ENCODE results near the gene NOPCHAP1. TPM values are rescaled to one million over a fixed set of nuclear protein-coding genes. Genes with fewer than 3 reads are reported as not detected.

Gene NOPCHAP1
- total and polyA plus RNA-seq, 10 of the 15 experiments (the other 5 are each of a cell fraction or from before 2014, with no cell fraction given), result 28.0 to 115 (median 40.9) TPM

DNA sequence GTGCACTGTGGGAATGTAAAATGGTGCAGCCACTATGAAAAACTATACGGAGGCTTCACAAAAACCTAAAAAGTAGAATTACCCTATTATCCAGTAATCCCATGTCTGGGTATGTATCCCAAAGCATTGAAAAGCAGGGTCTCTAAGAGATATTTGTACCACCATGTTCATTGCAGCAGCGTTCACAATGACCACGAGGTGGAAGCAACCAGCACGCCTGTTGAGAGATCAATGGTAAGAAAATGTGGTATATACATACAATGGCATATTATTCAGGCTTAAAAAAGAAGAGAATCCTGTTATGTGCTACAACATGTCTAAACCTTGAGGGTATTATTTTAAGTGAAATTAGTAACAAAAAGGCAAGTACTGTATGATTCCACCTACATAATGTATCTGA is 910 bp upstream of the NOPCHAP1 start (continued):
- TF ChIP-seq, protein P1, sequence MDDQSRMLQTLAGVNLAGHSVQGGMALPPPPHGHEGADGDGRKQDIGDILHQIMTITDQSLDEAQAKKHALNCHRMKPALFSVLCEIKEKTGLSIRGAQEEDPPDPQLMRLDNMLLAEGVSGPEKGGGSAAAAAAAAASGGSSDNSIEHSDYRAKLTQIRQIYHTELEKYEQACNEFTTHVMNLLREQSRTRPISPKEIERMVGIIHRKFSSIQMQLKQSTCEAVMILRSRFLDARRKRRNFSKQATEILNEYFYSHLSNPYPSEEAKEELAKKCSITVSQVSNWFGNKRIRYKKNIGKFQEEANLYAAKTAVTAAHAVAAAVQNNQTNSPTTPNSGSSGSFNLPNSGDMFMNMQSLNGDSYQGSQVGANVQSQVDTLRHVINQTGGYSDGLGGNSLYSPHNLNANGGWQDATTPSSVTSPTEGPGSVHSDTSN (IDR thresholded peaks at IDR 0.05; ENCODE audit: insufficient replicate concordance, low read depth, low read length), result no peak
- TF ChIP-seq, protein P2, sequence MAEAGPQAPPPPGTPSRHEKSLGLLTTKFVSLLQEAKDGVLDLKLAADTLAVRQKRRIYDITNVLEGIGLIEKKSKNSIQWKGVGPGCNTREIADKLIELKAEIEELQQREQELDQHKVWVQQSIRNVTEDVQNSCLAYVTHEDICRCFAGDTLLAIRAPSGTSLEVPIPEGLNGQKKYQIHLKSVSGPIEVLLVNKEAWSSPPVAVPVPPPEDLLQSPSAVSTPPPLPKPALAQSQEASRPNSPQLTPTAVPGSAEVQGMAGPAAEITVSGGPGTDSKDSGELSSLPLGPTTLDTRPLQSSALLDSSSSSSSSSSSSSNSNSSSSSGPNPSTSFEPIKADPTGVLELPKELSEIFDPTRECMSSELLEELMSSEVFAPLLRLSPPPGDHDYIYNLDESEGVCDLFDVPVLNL (IDR thresholded peaks at IDR 0.05; ENCODE audit: low read depth, low read length), result no peak

DNA sequence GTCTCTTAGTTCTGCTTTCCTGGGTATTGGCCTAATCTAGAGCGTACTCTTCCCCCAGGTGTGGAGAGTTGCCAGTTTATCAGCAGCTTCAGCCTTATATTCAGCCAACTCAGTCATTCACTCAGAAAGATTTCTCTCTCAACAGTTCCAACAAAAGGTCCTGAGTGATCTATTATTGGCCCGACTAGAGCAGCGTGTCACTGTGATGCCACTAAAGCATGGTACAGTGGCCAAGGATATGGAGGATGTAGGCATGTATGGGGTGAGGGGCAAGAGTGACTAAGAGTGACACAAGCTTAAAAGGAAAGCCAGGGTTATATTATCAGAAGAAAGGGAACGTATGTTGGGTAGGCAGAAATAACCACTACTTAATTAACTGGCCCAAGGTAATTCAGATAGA is 4.8 kb downstream of the NOPCHAP1 start:
- intact Hi-C loops (cut with micrococcal nuclease; ENCODE audit: unreplicated experiment) (no loop called here), in situ Hi-C loops (cut with MboI) (no loop called here)
- peaks cover 44% of the 10 kb centered on the region for H3K79me2 ChIP-seq (ENCODE audit: control insufficient read depth, insufficient read depth, low read length)
- no peaks in the 10 kb centered on the region for H3K27me3 ChIP-seq (replicated peaks in 1 of 2; ENCODE audit: control insufficient read depth in 2 of 2, insufficient read depth in 2 of 2, low read length in 1 of 2)
- peaks cover 5% of the 10 kb centered on the region; the same call in 1 of the 2 replicates for H3K4me1 ChIP-seq (ENCODE audit: control insufficient read depth, insufficient read depth, low read length)
- no peak overlapping the region for H3K27ac ChIP-seq (ENCODE audit: control insufficient read depth, insufficient read depth)
- peaks cover 6% of the 10 kb centered on the region; the same call in 2 of the 3 replicates for H3K9me3 ChIP-seq (replicated peaks; ENCODE audit: control insufficient read depth, insufficient read depth, low read length)
- no peak for ATAC-seq
- CTCF ChIA-PET, result interaction anchor here (1.4 kb wide), 1 partner anchor 32 kb away, joined by 3 read pairs; no protein-coding TSS in a partner anchor
- no peaks in the 10 kb centered on the region for H4K20me1 ChIP-seq (ENCODE audit: control insufficient read depth, insufficient read depth)
- DNase-seq (ENCODE audit: low read depth, low spot score), result no peak
- BruUV-seq (replicated peaks), result no TSS peak
- H3K9ac ChIP-seq (ENCODE audit: control insufficient read depth, insufficient read depth, low read length), result no peak overlapping the region
- FAIRE-seq, result no peak
- peaks cover 2 to 23% of the 10 kb centered on the region in 2 experiments; a peak in 3 of 4 replicates for H3K36me3 ChIP-seq (ENCODE audit: control insufficient read depth in 2 of 2, insufficient read depth in 2 of 2, low read length in 1 of 2)
- WGBS (ENCODE audit: insufficient coverage, insufficient replicate concordance, low lambda C conversion rate, missing lambda C conversion rate), result 80% methylated on average over 4 of the region's 4 CpGs
- TF ChIP-seq, protein P3, sequence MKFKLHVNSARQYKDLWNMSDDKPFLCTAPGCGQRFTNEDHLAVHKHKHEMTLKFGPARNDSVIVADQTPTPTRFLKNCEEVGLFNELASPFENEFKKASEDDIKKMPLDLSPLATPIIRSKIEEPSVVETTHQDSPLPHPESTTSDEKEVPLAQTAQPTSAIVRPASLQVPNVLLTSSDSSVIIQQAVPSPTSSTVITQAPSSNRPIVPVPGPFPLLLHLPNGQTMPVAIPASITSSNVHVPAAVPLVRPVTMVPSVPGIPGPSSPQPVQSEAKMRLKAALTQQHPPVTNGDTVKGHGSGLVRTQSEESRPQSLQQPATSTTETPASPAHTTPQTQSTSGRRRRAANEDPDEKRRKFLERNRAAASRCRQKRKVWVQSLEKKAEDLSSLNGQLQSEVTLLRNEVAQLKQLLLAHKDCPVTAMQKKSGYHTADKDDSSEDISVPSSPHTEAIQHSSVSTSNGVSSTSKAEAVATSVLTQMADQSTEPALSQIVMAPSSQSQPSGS (IDR thresholded peaks at IDR 0.05; ENCODE audit: low read length), result no peak
- TF ChIP-seq KLF5 (IDR thresholded peaks at IDR 0.05; ENCODE audit: partially characterized antibody) (no peak), SMAD1 (IDR thresholded peaks at IDR 0.05; ENCODE audit: low read depth, partially characterized antibody) (no peak), CHD1 (IDR thresholded peaks at IDR 0.05; ENCODE audit: low read depth, low read length) (no peak), PRDM15 (CRISPR knock-in tag; IDR thresholded peaks at IDR 0.05) (no peak), SRF (IDR thresholded peaks at IDR 0.05; ENCODE audit: low read depth in 2 of 2, low read length in 2 of 2) (no peak), SIX5 (IDR thresholded peaks at IDR 0.05; ENCODE audit: low read depth, low read length, severe bottlenecking) (no peak)
- peak overlapping the region; percentile 38; the same call in 1 of the 2 replicates for H3K4me2 ChIP-seq (ENCODE audit: control insufficient read depth, insufficient read depth)
- SMC1A ChIA-PET (ENCODE audit: uncharacterized antibody, unreplicated experiment), result interaction anchor here (0.6 to 1.0 kb wide), 2 partner anchors 12 to 157 kb away, joined by 3 to 4 read pairs; no protein-coding TSS in a partner anchor
- RAD21 ChIA-PET (ENCODE audit: unreplicated experiment), result interaction anchor here (0.5 kb wide), 1 partner anchor 105 kb away, joined by 3 read pairs; no protein-coding TSS in a partner anchor
- POLR2A ChIA-PET, result no interaction called here
- no peak overlapping the region for H3K4me3 ChIP-seq
- H2AFZ ChIP-seq (ENCODE audit: control insufficient read depth, low read depth, low read length), result no peak overlapping the region
